IPS-18c (cell line): ENCODE measurements around the gene RIMBP3C.
"Not testable (repeated sequence)": the region's sequence is repeated elsewhere in the genome, so short reads cannot be mapped to it uniquely, and the experiment has no call there.

Source experiments
- H3K4me3 ChIP-seq: 2 replicates; pipeline ENCODE4 v1.7.0; 2013; ENCODE audit warnings: low read depth, mild to moderate bottlenecking, low read length, moderate library complexity; ENCODE audit not compliant: insufficient read depth
- H3K9me3 ChIP-seq: one replicate; pipeline ENCODE4 v1.6.1; 2013; ENCODE audit warnings: mild to moderate bottlenecking, low read length, moderate library complexity; ENCODE audit not compliant: control insufficient read depth, insufficient read depth

RIMBP3C gene

DNA sequence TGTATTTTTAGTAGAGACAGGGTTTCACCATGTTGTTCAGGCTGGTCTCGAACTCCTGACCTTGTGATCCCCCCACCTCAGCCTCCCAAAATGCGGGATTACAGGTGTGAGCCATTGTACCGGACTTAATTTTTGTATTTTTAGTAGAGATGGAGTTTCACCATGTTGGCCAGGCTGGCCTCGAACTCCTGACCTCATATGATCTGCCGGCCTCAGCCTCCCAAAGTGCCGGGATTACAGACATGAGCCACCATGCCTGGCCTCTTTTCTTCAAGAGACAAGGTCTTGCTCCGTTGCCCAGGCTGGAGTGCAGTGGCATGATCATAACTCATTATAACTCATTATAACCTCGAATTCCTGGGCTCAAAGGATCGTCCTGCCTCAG, 29.4 kb upstream of the RIMBP3C start:
- H3K4me3 ChIP-seq, H3K9me3 ChIP-seq: not testable (repeated sequence)

DNA sequence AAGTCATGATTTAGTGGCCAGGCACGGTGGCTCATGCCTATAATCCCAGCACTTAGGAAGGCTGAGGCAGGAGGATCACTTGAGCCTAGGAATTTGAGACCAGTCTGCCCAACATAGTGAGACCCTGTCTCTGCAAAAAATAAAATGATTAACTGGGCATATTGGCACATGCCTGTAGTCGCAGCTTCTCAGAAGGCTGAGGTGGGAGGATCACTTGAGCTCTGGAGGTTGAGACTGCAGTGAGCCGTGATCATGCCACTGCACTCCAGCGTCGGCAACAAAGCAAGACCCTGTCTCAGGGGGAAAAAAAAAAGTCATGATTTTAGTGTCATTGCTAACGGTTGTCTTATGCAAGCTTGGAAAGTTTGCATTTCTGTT, 28.2 kb upstream of the RIMBP3C start:
- Histone ChIP-seq H3K9me3 (no peaks in the 10 kb centered on the region), H3K4me3 (no peak overlapping the region)

DNA sequence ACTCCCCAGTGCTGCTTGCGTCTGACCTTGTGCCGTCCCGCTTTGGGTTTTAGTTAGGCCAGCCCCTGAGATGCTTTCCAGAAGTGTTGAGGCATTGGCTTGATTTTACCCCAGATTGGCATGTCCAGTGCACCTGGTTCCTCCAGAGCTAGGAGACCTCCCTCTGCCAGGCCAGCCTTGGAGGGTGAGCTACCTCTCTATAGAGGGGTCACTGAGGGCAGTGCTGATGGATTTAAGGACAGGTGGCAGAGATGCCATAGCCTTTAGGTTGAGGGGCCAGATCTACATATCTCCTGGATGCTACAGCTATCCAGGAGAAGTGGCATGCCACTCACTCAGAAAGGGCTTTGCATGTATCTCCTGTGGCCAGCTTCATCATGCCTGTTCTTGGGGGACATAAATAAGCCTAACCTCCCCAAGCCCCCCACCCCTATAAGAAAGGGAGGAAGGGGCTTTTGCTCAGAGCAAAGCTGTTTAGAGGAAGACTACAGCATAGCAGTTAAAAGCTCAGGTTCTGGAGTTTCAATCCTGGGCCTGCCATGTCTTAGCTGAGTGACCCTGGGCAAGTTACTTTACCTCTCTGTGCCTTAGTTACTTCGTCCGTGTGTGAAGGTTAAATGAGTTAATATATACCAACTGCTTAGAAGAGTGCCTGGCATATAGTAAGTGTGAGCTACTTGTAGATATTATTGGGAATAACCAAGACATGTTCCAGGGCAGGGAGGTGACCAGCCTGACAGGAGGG, 22.7 kb upstream of the RIMBP3C start:
- Histone ChIP-seq H3K9me3 (peaks cover 2% of the 10 kb centered on the region), H3K4me3 (no peak overlapping the region; the same call in 1 of the 2 replicates)

DNA sequence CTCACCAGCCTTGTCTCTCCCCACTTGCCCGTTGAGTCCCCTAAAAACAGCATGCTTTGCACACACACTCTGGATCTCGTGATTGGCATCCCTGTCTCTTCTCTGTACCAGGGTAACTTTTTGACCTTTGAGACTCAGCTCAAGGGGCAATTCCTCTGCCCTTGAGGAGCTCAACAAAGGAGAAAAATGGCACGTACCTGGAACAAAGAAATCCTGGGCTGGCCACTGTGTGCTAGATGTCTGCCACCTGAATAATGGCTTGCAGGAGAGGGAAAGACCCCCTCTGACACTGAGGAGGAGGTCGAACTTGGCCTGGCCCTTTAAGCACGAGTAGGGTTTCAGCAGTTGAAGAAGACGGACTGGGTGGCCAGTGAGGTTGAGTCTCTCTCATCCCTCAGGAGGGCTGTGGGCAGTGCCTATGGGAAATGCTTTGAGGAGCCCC, 22.1 kb upstream of the RIMBP3C start:
- Histone ChIP-seq H3K4me3 (no peak overlapping the region; the same call in 1 of the 2 replicates), H3K9me3 (peaks cover 2% of the 10 kb centered on the region)

DNA sequence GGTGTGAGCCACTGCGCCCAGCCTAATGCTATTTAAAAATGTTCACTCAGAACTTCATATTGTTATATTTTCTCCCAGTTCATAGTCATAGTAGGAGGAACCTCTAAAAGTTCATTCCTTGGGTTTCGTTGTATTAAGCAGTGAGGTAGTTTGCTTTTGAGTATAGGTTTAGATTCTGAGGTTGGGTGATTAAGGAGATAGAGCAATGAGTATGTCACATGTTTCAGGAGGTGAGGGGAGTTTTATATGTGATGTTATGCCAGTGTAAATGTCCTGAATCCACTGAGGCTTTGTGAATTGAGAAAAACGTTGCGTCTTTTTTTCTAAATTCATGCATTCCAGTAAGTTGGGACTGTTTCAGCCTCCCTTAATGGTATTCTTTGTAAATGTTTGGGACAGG, 20.4 kb upstream of the RIMBP3C start:
- Histone ChIP-seq H3K4me3 (no peak overlapping the region), H3K9me3 (peaks cover 2% of the 10 kb centered on the region)

DNA sequence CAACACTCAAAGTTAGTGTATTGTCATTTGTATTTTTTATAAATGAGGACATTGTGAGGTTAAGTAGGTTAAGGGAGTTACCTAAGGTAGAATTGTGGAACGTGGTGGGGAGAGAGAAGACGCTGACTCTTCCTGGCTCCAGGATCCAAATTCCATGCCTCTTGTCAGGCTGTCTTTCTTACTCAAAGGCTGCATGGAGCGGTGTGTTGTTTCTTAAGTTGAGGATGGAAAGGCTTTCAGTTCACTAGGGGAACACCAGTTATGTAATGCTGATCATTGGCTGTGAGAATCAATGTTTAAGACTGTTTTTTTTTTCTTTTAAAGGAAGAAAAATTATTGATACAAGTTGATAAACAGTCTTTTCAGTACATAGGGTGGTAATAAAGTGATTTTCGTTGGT, 19.1 kb upstream of the RIMBP3C start:
- Histone ChIP-seq H3K4me3 (no peak overlapping the region), H3K9me3 (peaks cover 2% of the 10 kb centered on the region)

DNA sequence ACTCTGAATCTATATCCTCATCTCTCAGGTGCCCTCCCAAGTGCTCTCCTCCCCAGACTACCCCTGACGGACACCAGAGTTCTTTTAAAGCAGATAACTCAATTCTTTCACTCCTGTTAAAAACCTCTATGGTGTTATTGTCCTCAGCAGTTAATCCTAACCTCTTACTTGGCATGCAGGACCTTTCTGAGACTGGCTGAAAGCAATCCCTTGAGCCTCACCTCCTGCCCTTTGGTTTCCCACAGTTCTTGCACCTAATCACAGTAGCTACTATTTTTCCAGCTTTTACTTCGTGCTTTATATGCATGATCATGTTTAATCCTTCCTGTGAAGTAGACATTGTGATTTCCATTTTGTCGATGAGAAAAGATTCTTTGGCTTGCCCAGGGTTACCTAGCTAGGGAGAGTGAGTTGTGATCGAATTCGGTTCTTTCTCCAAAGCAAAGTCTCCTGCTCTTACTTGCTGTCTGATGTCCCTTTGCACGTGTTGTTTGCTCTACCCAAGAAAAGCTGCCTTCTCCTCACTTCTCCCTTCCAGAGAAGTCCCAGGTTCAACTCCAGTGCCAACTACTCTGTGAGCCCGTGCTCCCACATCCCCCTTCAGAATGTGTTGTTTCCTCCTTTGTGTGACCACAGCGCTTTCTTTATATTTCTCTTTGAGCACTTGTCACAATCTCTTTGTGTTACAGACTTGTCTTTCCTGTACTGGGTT, 18.4 kb upstream of the RIMBP3C start:
- Histone ChIP-seq H3K4me3 (no peak overlapping the region), H3K9me3 (peaks cover 2% of the 10 kb centered on the region)

DNA sequence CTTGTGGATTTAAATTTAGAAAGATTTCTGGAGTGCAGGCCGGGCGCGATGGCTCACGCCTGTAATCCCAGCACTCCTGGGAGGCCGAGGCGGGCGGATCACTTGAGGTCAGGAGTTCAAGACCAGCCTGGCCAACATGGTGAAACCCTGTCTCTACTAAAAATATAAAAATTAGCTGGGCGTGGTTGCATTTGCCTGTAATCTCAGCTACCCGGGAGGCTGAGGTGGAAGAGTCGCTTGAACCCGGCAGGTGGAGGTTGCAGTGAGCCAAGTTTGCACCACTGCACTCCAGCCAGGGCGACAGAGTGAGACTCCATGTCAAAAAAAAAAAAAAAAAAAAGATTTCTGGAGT, 17.8 kb upstream of the RIMBP3C start:
- peak overlapping the region; percentile 92; the same call in 1 of the 2 replicates for H3K4me3 ChIP-seq
- not testable (repeated sequence) for H3K9me3 ChIP-seq

DNA sequence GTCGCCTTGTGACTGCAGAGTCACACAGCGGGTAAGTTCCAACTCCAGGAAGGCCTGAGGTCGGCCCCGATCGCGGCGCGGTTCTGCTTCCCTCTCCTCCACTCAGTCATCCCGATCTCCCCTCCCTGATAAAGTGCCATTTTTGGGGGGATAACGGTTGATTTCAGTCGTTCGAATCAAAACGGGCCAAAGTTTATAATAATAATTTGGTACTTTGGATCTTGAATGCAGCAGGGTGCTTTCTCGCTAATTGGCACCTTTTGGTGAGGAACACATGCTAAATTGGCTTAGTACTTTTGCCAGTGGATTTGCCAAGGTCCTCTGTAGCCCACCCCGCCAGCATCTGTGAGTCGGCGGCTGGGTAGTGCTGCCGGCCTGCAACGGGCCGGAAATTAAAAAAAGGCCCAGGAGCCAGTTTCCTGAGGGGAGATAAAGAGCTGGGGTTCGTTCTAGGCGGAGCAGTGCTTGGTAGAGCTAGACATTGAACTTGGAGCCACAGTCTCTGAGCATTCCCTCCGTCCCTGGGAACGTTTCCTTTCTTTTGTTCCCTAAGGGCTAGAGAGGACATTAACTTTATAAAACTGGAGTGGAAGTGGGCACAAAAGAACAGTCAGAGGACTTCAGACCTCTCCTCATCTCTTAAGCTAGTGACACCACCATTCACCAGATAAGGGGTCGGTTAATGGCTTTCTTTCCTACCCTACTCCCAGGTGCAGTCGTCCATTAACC, 17.2 kb upstream of the RIMBP3C start:
- Histone ChIP-seq H3K4me3 (peak overlapping the region; percentile 92), H3K9me3 (peaks cover 2% of the 10 kb centered on the region)

DNA sequence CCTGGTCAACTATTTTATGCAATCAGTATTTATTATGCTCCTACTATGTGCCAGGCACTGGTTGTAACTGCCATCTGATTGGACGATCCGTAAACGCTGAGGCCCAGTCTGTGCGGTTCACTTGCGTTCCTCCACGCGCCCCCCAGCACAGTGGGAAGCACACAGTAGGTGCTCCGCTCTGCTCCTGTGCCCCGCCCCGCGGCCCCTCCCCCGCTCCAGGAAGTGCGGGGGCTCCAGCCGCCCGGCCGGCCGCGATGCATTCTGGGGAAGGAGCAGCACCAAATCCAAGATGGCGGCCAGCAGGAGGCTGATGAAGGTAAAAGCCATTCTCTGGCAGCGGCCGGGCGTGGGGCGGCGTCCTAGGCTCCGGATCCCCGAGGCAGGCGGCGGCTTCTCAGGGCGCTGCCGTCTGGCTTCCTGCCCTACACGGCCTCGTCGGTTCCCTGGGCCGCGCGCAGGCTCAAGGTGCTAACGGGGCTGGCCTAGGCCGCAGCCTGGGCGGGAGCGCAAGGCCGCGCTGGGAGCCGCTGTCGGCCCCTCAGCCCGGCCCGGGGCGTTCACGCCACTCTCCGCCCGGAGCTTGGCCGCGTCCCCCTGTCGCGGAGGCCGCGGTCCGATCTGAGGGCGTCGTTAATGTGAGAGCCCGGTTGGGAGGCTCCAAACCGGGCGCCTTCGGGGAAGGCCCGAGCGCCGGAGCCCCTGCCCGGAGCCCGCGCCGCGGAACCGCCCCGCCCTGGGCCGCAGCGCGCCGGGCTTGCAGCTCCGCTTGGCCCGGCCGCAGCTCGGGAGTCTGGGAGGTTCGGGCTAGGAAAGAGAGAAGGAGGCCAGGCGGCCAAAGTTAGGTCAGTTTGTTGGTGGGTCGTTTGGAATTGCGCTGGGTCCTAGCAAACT, 16.4 kb upstream of the RIMBP3C start, which contains the start of gene UBE2L3:
Gene UBE2L3 (plus strand): TSS at position 259 of the 891 bp plus-strand sequence. CDS start 31 bp downstream, at position 290.
- Histone ChIP-seq H3K9me3 (peaks cover 2% of the 10 kb centered on the region), H3K4me3 (peak within 1 kb of the TSS; percentile 92)

DNA sequence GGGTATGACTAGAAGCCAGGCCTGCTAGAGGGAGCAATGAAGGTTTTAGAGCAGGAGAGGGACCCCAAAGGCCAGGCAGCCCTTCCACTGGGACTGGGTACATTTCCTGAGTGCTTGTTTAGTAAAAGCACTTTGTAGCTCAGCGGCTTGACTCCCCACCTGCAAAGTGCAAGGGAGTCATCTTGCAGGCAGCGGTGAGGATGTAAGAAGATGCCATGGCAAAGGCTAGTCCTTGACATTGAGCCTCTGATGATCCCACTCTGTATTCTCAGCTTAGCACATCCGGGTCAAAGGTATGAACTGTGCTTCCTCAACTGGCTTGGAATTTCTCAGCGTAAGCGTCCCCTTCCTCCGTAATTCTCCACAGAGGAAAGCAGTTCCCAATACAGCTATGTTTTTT, 13.2 kb upstream of the RIMBP3C start:
- Histone ChIP-seq H3K4me3 (no peak overlapping the region), H3K9me3 (no peaks in the 10 kb centered on the region)

DNA sequence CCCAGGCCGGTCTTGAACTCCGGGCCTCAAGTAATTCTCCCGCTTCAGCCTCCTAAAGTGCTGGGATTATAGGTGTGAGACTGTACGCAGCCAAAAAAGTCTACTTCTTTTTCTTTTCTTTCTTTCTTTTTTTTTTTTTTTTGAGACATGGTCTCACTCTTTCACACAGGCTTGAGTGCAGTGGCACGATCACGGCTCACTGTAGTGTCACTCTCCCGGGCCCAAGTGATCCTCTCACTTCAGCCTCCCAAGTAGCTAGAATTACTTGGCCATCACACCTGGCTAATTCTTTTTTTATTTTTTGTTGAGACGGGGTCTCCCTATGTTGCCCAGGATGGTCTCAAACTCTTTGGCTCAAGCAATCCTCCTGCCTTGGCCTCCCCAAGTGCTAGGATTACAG, 12.7 kb upstream of the RIMBP3C start:
- H3K4me3 ChIP-seq, result no peak overlapping the region
- no peaks in the 10 kb centered on the region for H3K9me3 ChIP-seq

DNA sequence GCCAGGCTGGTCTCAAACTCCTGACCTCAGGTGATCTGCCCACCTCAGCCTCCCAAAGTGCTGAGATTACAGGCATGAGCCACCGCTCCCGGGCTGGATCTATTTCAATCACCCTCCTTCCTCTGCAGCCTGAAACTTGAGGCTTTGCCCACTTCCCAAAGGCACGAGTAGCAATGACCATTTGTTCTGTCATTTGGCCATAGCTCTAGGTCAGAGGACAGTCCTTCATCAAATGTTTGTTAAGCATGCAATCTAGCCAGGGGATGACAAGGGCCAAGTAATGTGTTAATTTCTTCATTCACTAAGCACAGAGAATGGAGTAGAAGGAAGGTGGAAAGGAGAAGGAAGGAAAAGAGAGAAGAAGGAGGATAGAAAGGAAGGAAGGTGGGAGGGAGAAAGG, 9.4 kb upstream of the RIMBP3C start:
- H3K4me3 ChIP-seq, result not testable (repeated sequence)

DNA sequence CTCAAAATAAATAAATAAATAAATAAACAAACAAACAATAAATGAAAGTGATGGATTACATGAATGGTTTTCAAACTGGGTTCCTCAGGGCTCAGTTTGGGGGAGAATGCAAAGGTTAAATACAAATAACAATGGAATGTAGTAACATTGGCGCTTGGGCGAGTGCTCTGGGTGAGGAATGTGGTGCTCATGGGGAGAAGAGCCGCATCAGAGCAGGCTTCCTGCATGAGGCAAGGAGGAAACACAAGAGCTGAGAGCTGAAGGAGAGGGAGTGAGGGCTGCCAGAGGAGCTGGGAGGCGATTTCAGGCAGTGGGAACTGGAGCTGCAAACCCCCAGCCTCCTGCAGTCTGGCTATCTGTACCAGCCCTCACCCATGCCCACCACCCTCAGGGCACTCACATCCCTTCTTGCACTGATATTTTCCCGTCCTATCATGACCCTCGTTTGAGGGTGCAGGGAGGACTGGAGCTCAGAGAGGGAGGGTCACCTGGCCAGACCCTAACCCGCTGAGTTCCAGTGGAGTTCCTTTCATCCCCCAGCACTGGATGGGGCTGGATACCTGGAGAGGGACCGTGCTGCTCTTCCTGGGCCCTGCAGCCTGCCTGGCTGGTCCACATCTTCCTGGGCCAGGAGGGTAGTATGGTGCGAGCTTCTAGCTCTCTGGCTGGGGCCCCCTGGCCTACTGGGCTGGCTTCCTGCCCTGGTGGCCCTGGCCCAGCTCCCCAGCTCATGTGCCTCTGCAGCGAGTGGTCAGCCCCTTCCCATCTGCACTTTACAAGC, 8.3 kb upstream of the RIMBP3C start:
- not testable (repeated sequence) for H3K4me3 ChIP-seq, H3K9me3 ChIP-seq

More for the DNA sequence above, 9.4 kb upstream of the RIMBP3C start:
- not testable (repeated sequence) for H3K9me3 ChIP-seq

DNA sequence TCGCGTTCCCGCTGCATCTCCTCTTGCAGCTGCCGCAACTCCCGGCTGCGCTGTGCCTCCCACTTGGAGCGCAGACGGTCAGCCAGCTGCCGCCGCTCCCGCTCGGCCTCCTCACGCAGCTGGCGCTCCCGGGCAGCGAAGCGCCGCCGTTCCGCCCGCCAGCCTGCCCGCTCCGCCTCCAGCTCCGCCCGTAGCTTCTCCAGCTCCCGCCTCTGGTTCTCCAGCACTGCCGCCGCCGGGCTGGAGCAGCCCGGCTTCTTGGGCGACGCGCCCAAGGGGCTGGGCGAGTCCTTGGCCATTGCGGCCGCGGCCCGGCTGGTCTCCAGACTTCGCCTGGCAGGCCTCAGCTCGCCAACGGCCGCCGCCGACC, 598 bp downstream of the RIMBP3C start:
- H3K9me3 ChIP-seq, H3K4me3 ChIP-seq: not testable (repeated sequence)

DNA sequence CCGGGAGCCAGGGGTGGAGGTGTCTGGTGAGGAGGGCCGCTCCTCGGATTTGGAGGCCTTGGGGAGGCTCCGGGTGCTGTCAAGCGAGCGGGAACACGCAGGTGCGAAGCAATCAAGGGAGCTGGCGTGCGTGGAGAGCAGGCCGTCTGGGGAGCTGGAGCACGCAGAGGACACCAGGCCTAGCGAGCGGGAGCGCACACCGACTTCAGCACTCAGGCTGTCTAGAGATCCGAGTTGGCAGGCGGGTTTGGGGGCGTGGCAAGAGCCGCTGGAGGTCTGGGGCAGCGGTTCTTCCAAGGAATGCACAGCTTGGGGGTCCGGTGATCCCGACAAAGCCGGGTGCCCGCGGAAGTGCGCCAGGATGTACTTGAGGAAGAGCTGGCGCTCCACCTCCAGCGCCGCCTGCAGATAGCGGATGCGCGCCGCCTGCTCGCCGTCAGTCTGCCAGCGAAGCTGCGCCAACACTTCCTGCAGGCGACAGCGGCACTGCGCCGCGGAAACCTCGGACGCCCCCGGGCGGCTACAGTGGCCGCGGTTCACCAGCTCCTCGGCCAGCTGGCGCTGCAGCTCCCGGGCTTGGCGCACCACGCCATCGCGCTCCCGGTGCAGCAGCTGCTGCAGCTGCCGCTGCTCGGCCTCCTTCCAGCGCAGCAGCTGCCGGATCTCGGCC, 1.1 kb downstream of the RIMBP3C start:
- not testable (repeated sequence) for H3K4me3 ChIP-seq, H3K9me3 ChIP-seq
